GM12865 (cell line): ENCODE data around the gene NAV3.
"Not testable (repeated sequence)": the region's sequence is repeated elsewhere in the genome, so short reads cannot be mapped to it uniquely, and the experiment has no call there.

Source experiments
- DNase-seq: peaks from one replicate; pipeline ENCODE4 v3.0.0; 2010; ENCODE audit warnings: low read depth
- H3K4me3 ChIP-seq: 2 replicates; pipeline ENCODE4 v1.5.1; 2011; ENCODE audit warnings: mild to moderate bottlenecking, low read depth, low read length, control low read depth
- TF ChIP-seq, protein P1 (sequence below): IDR thresholded peaks from 2 replicates; pipeline ENCODE4 v1.5.1; 2011; ENCODE audit warnings: low read length, control low read depth, low read depth, inconsistent platforms; ENCODE audit not compliant: insufficient read depth; ENCODE audit errors: missing control alignments

Gene NAV3

DNA sequence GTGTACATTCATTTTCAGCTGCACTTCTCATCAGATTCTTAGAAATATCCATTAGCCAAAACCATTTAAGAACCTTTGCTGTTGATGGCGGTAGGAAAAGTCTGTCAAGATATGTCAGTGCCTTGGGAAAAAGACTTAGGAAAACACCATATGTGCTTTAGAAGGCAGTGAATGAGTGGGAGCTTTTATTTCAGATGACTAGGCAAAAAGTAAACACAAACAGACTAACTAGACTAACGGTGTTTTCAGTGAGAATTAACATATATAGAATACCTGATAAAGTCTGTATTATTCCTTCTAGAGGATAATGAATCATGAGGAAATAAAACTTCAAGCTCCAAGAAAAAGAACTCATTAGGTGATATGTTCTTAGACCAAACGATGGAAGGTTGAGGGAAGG, 418.9 kb downstream of the NAV3 start:
- TF ChIP-seq, protein P1, sequence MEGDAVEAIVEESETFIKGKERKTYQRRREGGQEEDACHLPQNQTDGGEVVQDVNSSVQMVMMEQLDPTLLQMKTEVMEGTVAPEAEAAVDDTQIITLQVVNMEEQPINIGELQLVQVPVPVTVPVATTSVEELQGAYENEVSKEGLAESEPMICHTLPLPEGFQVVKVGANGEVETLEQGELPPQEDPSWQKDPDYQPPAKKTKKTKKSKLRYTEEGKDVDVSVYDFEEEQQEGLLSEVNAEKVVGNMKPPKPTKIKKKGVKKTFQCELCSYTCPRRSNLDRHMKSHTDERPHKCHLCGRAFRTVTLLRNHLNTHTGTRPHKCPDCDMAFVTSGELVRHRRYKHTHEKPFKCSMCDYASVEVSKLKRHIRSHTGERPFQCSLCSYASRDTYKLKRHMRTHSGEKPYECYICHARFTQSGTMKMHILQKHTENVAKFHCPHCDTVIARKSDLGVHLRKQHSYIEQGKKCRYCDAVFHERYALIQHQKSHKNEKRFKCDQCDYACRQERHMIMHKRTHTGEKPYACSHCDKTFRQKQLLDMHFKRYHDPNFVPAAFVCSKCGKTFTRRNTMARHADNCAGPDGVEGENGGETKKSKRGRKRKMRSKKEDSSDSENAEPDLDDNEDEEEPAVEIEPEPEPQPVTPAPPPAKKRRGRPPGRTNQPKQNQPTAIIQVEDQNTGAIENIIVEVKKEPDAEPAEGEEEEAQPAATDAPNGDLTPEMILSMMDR = no peak
- no peak overlapping the region for H3K4me3 ChIP-seq
- DNase-seq = no peak

DNA sequence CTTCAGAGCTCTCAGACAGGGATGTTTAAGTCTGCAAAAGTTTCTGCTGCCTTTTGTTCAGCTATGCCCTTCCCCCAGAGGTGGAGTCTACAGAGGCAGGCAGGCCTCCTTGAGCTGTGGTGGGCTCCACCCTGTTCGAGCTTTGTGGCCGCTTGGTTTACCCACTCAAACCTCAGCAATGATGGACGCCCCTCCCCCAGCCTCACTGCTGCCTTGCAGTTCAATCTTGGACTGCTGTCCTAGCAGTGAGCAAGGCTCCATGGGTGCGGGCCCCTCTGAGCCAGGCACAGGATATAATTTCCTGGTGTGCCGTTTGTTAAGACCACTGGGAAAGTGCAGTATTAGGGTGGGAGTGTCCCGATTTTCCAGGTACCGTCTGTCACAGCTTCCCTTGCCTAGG, 427.0 kb downstream of the NAV3 start:
- not testable (repeated sequence) for H3K4me3 ChIP-seq, DNase-seq

DNA sequence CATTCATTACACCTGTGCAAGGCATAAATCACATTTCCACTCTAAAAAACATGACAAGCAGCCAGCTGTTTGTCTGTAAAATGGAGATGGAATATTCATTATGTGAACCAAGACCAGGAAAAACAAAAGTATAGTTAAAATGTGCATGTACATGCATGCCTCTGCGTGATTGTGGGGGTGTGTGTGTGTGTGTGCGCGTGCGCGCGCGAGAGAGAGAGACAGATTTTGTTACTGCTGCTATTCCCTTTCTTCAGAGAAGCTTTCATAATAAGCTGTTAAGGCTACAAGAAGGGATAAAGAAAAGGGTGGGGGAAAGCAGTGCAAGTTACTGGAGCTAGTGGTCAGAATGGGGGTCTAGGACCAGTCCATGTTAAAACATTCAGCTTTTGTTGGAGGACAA, 430.3 kb downstream of the NAV3 start:
- TF ChIP-seq, protein P1 = no peak
- no peak for DNase-seq
- H3K4me3 ChIP-seq = no peak overlapping the region

DNA sequence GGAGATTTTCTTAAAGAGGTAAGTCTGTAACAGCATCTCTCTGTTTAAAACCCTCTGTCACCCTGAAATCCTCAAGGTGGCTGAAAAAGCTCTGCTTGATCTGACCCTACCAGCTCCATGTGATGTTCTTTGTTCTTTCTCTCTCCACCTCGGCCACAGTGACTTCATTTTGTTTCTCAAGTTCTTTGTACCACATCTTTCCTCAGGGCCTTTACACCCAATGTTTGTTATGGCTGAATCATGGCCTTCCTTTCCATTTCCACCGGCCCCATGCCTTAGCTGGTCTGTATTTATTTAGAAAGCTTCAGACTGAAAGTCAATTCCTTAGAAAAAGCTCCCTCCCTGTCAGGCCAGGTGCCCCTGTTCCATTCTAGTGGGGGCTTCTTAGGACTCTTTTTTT, 431.2 kb downstream of the NAV3 start:
- DNase-seq = no peak
- H3K4me3 ChIP-seq = no peak overlapping the region
- TF ChIP-seq, protein P1 = no peak
